Peyer's patch (tissue), 4 donors: ENCODE results near the gene MED15. TPM values are rescaled to one million over a fixed set of nuclear protein-coding genes. Genes with fewer than 3 reads are reported as not detected.
"Not testable (repeated sequence)": the region's sequence is repeated elsewhere in the genome, so short reads cannot be mapped to it uniquely, and the experiment has no call there.

Source experiments
- DNase-seq, 3 donors: peaks; one replicate each; pipeline ENCODE4 v3.0.0-alpha.2; 2017 to 2019
- H3K27ac ChIP-seq, 4 donors: fragments of 200-600 bp; sonication (generic); one replicate each; pipeline ENCODE4 v1.5.1; 2016 to 2019
- H3K27me3 ChIP-seq, 2 donors: fragments of 200-600 bp; sonication (generic); one replicate each; pipeline ENCODE4 v1.5.1; 2019
- H3K36me3 ChIP-seq, 3 donors: fragments of 200-600 bp; sonication (generic); one replicate each; pipeline ENCODE4 v1.5.1; 2016 to 2019
- H3K4me1 ChIP-seq, 4 donors: fragments of 200-600 bp; sonication (generic); one replicate each; pipeline ENCODE4 v1.5.1; 2016 to 2019
- H3K4me3 ChIP-seq, 4 donors: fragments of 200-600 bp; sonication (generic); 1 replicate in 3 of 4; 2 replicates in 1 of 4; pipeline ENCODE4 v1.5.1; 2016 to 2019; ENCODE audit warnings: mild to moderate bottlenecking in 1 of 4
- H3K9me3 ChIP-seq, 4 donors: fragments of 200-600 bp; sonication (generic); one replicate each; pipeline ENCODE4 v1.5.1; 2016 to 2019; ENCODE audit warnings: mild to moderate bottlenecking in 1 of 4
- CTCF ChIP-seq, 6 experiments: fragments of 450-650 bp in 4 of 6; fragments of 200-600 bp in 2 of 6; sonication (generic) in 1 of 6; IDR thresholded peaks; one replicate each; pipeline ENCODE4 v1.5.1; 2017 to 2019; ENCODE audit warnings: antibody characterized with exemption in 6 of 6, mild to moderate bottlenecking in 3 of 6, moderate library complexity in 1 of 6
- POLR2A ChIP-seq, 2 donors: fragments of 450-650 bp; IDR thresholded peaks; one replicate each; pipeline ENCODE4 v1.5.1; 2017; ENCODE audit warnings: antibody characterized with exemption in 2 of 2, mild to moderate bottlenecking in 2 of 2, moderate library complexity in 2 of 2
- total RNA-seq, 4 donors: library from RNA; depleted of rRNA; stranded (reverse); fragments of >200 nt; gene quantifications; one replicate each; pipeline ENCODE4 v1.1.0, GENCODE V29; 2016

MED15 gene
- total RNA-seq, 4 donors from 2014 or later: 115 to 215 (median 161) TPM

GRCh38 chr22:20479612-20480196, 27.7 kb upstream of the MED15 start:
- no peaks in the 10 kb centered on the region for H3K27me3 ChIP-seq
- no peak for TF ChIP-seq POLR2A (IDR thresholded peaks at IDR 0.05)
- TF ChIP-seq CTCF (IDR thresholded peaks at IDR 0.05): no peak
- H3K4me3 ChIP-seq: no peak overlapping the region
- no peaks in the 10 kb centered on the region for H3K36me3 ChIP-seq
- no peaks in the 10 kb centered on the region for H3K4me1 ChIP-seq
- DNase-seq: no peak
- no peak overlapping the region for H3K27ac ChIP-seq
- H3K9me3 ChIP-seq: no peaks in the 10 kb centered on the region

GRCh38 chr22:20483143-20483506, 24.3 kb upstream of the MED15 start:
- DNase-seq, H3K4me3 ChIP-seq, H3K4me1 ChIP-seq, H3K9me3 ChIP-seq, H3K27me3 ChIP-seq, H3K36me3 ChIP-seq, H3K27ac ChIP-seq: not testable (repeated sequence)

GRCh38 chr22:20483771-20484170, 23.6 kb upstream of the MED15 start:
- TF ChIP-seq POLR2A (IDR thresholded peaks at IDR 0.05): no peak
- TF ChIP-seq CTCF (IDR thresholded peaks at IDR 0.05): no peak

GRCh38 chr22:20484948-20485683, 22.3 kb upstream of the MED15 start:
- Histone ChIP-seq H3K4me3 (no peak overlapping the region), H3K27ac (no peak overlapping the region), H3K27me3 (no peaks in the 10 kb centered on the region), H3K4me1 (no peaks in the 10 kb centered on the region), H3K36me3 (no peaks in the 10 kb centered on the region), H3K9me3 (no peaks in the 10 kb centered on the region)
- TF ChIP-seq POLR2A (IDR thresholded peaks at IDR 0.05) (no peak), CTCF (IDR thresholded peaks at IDR 0.05) (no peak)
- DNase-seq: no peak

More at GRCh38 chr22:20483771-20484170, 23.6 kb upstream of the MED15 start:
- Histone ChIP-seq H3K4me3 (no peak overlapping the region), H3K27ac (no peak overlapping the region), H3K9me3 (no peaks in the 10 kb centered on the region), H3K4me1 (no peaks in the 10 kb centered on the region), H3K27me3 (no peaks in the 10 kb centered on the region), H3K36me3 (no peaks in the 10 kb centered on the region)
- no peak for DNase-seq

GRCh38 chr22:20486229-20486628, 21.2 kb upstream of the MED15 start:
- no peak overlapping the region for H3K27ac ChIP-seq
- H3K36me3 ChIP-seq: no peaks in the 10 kb centered on the region
- no peaks in the 10 kb centered on the region for H3K4me1 ChIP-seq
- no peaks in the 10 kb centered on the region for H3K9me3 ChIP-seq
- H3K27me3 ChIP-seq: no peaks in the 10 kb centered on the region
- no peak overlapping the region for H3K4me3 ChIP-seq
- DNase-seq: no peak
- TF ChIP-seq POLR2A (IDR thresholded peaks at IDR 0.05) (no peak), CTCF (IDR thresholded peaks at IDR 0.05) (no peak)

GRCh38 chr22:20487715-20488114, 19.7 kb upstream of the MED15 start:
- H3K27ac ChIP-seq: no peak overlapping the region
- no peak for DNase-seq
- no peaks in the 10 kb centered on the region for H3K27me3 ChIP-seq
- H3K36me3 ChIP-seq: no peaks in the 10 kb centered on the region
- H3K4me1 ChIP-seq: no peaks in the 10 kb centered on the region
- TF ChIP-seq CTCF (IDR thresholded peaks at IDR 0.05) (no peak), POLR2A (IDR thresholded peaks at IDR 0.05) (no peak)
- no peak overlapping the region for H3K4me3 ChIP-seq
- H3K9me3 ChIP-seq: no peaks in the 10 kb centered on the region
